HG02571 (cell line): ENCODE data around the gene RARRES2.

ENCODE experiments used
- ATAC-seq: cut with Tn5 transposase; IDR thresholded peaks from one replicate; pipeline ENCODE4 v1.9.1; 2021; ENCODE audit warnings: mild to moderate bottlenecking, moderate library complexity; ENCODE audit not compliant: unreplicated experiment

The RARRES2 gene

DNA sequence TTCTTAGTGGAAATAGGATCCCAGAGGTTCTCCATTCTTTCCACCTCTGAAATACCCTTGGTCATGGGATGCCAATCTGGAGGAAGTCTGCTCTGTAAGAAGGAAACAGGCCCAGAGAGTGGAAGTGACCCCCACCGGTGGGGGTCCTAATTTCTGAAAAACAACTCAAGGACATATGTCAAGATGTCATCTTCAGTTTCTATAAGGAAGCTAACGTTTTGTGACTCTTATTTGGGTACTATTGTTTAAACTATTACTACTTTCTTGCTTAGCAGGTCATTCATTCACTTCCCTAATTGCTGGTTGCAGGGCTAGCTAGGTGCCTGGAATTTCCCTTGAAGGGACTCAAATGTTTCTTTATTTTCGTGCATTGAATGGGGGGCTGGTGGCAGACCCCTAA lies 35.8 kb upstream of the RARRES2 start:
- no peak for ATAC-seq

DNA sequence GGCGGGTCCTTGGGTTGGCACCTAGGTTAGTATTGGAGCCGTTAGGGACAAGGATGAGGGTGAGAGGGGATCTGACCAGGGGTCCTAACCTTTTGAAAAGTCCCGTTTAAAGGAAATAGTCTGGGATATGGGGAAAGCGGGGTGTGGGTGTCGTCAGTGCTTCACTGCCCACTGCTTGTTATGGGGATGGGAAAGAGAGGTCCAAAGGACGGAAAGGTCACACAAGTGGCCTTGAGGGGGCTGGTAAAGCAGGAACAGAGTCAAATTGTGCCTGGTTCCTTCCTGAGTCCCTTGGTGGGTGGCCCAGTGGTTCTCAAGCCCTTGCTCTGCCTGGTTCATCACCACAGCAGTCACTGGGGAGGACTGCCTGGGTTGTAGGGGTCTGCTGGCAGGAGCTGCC lies 35.1 kb upstream of the RARRES2 start:
- no peak for ATAC-seq

DNA sequence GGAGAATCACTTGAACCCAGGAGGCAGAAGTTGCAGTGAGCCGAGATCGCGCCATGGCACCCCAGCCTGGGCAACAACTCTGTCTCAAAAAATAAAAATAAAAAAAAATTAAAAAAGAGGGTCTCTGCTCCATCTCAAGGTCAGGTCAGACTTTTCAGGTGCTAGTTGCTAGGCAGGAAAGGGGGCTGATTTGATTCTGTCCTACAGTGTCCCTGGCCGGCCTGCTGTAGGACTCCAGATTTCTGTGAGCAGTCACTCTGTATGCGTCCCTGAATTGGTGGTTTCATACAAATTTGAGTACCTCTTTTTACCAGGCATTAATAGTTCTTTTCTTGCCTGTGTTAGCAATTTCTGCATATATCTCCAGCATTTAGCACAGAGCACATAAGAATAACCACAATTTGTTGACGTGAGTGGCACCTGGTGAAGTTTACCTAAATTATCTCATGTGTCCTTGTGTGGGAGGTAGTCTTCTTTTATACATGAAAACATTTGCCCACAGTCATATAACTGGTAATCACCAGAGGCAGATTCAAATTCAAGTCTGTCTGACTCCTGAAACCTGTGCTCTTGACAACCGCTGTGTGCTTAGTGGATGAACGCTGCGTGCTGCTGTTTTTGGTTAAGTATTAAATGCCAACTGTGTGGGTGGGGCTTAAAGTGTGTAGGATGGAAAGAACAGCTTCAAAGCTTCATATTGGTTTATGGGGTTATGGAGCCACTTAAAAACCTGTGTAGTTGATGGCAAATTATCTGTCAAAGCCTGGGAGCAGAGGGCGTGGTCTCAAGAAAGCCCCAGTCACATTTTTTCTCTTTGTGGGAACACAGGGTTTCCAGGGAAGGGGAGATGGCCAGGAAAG lies 34.5 kb upstream of the RARRES2 start:
- peak; percentile 19 for ATAC-seq

DNA sequence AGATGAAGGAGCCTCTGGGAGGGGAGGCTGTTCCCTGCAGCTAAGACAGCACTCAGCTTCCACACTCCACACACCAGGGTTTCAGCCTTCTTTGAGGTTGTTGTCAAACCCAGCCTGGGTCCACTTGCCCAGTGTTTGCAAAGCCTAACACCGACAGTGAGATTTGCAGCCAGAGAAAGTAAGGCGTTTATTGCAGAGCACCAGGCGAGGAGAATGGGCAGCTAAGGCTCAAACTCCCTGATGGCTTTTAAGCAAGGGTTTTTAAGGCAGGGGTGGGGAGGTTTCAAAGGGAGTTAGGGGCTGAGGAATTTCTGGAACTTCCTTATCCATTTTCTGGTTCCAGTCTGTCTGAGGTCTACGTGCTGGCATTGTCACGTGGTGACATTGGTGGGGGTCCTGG lies 33.0 kb upstream of the RARRES2 start:
- ATAC-seq: no peak

DNA sequence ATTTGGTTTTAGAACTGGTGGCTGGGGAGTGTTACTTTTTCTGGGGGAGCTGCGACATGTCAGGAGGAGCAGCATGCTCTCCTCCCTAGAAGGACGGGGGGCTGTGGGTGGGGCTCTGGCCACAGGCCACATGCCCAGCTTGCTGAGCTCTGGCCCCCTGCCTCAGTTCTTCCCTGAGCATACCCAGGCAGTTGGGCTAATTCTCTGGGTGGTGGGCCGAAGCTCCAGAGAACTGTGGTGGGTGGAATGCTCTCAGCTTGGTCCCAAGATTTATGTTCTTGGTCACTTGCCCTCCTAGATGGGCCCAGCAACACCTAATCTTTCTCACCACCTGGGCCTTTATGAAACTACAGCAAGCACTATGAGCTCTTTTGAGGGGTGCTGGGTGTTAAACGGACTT lies 32.6 kb upstream of the RARRES2 start:
- ATAC-seq: no peak

DNA sequence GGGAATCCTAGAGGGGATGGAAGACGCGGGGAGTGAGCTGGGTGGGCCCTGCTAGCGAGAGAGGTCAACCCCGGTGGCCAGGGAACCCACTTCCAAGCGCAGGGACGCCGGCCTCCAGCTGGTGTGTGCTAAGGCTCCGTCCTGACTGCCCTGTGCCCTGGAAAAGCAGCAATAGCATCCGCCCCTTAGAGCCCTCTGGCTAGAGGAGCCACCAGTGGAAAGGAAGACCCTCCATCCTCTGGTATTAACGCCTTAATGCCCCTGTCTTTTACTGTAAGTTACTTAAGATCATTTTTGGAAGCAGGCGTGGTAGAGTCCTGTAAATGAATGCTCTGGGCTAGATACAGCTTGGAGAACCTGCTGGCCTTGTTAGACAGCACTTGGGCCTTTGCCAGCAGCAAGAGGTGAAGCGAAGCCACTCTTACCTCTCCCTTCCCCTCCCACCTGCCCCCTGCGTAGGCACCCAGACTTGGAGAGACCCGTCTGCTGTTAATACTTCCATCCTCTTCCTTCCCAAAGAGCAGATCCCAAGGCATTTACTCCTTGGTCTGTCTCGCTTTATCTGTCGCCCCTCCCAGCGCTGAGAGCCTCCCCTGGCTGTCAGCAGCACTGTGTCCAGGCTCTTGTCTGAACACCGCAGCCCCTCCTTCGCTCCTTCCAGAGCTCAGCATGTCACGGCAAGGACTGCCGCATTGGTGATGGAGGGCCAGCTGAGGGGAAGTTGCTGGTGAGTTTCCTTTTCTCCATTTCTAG lies 31.8 kb upstream of the RARRES2 start:
- no peak for ATAC-seq

DNA sequence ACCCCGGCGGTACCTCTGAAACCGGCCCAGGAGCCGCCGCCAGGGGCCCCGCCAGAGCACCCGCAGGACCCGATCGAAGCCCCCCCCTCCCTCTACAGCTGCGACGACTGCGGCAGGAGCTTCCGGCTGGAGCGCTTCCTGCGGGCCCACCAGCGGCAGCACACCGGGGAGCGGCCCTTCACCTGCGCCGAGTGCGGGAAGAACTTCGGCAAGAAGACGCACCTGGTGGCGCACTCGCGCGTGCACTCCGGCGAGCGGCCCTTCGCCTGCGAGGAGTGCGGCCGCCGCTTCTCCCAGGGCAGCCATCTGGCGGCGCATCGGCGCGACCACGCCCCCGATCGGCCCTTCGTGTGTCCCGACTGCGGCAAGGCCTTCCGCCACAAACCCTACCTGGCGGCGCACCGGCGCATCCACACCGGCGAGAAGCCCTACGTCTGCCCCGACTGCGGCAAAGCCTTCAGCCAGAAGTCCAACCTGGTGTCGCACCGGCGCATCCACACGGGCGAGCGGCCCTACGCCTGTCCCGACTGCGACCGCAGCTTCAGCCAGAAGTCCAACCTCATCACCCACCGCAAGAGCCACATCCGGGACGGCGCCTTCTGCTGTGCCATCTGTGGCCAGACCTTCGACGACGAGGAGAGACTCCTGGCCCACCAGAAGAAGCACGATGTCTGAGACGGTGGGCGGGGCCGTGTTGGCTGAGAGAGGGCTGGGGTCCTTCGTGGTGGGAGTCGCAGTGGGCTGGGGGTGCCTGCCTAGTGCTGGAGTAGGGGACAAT lies 31.0 kb upstream of the RARRES2 start:
- ATAC-seq: no peak

DNA sequence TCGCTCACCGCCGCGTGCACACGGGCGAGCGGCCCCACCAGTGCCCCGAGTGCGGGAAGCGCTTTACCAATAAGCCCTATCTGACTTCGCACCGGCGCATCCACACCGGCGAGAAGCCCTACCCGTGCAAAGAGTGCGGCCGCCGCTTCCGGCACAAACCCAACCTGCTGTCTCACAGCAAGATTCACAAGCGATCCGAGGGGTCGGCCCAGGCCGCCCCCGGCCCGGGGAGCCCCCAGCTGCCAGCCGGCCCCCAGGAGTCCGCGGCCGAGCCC lies 30.5 kb upstream of the RARRES2 start:
- no peak for ATAC-seq

DNA sequence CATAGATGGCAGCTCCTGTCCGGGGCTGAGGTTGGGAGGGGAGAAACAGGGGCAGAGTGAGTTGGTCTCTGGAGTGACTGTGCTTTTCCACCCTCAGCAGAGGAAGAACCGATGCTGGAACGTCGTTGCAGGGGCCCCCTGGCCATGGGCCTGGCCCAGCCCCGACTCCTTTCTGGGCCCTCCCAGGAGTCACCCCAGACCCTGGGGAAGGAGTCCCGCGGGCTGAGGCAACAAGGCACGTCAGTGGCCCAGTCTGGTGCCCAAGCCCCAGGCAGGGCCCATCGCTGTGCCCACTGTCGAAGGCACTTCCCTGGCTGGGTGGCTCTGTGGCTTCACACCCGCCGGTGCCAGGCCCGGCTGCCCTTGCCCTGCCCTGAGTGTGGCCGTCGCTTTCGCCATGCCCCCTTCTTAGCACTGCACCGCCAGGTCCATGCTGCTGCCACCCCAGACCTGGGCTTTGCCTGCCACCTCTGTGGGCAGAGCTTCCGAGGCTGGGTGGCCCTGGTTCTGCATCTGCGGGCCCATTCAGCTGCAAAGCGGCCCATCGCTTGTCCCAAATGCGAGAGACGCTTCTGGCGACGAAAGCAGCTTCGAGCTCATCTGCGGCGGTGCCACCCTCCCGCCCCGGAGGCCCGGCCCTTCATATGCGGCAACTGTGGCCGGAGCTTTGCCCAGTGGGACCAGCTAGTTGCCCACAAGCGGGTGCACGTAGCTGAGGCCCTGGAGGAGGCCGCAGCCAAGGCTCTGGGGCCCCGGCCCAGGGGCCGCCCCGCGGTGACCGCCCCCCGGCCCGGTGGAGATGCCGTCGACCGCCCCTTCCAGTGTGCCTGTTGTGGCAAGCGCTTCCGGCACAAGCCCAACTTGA lies 29.9 kb upstream of the RARRES2 start:
- ATAC-seq: no peak

DNA sequence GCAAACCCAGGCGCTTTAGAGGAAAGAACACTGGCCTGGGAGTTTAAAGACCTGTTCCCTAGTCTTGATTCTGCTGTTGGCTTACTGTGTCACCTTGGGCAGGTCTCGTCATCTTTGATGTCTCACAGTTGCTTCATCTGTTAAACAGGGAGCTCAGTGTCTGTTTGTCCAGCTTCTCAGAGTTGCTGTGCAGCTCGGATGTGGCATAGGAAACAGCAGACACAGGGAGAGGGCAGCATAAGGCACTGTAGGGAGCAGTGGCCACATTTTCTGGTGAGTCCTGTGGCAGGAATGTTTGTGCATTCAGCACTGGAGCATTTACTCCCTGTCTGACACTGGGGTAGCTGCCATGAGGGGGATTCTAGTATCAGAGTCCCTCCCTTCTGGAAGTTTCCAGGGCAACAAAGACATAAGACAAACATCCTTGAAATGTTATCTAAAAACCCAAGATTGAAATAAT lies 29.2 kb upstream of the RARRES2 start:
- no peak for ATAC-seq

DNA sequence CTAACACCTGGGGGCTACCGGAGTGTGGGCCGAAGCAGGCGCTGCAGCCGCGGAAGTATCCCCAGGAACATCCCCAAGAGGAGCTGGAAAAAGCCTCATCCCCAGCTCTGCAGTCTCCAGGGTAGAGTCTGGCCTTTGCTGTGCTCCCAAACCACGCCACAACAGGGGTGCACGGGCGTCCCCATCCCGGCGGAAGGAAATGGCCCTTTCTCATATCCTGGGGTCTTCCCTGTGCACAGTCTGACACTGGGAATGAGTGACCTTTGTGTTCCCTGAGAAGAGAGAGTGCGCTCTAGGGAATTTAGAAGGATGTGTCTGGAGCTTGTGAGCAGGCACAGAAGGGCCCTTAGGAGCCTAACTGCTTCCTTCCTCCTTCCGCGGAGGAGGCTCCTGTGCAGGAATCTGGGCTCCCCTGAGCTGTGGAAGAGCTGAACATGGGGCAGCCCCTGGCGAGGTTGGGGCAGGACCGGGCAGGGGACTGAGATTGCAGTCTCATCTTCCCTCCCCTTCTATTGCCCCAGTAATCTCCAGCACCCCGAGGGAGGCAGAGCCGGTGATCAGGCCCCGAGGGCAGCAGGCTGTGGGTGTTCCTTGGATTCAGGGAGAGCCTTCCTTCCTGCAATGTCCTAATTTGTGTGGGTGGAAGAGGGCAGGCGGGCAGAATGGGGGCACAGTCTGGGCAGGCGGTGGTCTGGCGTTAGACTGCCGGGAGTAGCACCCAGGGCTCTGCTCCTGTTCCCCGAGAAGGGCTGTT lies 28.5 kb upstream of the RARRES2 start:
- no peak for ATAC-seq

DNA sequence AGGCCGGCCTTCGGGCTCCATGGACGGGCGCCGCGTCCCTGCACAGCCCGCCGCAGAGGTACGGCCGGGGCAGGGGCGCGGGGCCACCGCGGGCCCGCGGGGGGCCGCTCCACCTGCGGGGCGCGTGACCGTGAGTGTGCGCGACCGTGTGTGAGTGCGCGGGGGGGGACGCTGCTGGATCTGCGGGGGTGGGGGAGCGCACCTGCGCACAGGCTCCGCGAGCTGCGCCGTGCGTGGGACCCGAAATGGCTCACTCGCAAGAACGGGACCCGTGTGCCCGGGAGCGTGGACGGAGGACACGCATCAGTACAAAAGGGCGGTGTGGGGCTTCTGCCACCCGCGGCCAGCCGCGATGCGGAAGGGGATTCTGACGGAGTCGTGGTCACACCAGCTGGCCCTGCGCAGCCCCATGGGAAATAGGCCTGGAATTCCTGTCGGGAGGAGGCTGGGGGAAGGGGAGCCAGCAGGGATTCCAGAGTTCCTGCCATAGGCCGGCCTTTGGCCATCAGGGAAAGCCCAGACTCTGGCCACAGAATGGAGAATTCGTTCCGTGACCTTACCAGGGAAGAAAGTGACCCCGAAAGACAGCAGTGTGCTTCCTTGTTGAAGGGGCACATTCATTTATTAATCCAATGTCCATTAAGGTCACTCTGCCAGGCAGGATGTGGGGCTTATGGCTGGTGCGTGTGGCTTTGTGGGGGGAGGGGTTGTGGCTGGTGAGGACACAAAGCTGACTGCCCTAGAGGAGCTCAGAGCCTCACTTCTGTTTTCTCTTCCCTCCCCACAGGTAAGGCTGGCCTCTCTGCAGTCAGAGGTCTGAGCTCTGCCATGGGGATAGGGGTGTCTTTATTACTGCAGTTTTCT lies 27.7 kb upstream of the RARRES2 start:
- ATAC-seq: peak; percentile 22

DNA sequence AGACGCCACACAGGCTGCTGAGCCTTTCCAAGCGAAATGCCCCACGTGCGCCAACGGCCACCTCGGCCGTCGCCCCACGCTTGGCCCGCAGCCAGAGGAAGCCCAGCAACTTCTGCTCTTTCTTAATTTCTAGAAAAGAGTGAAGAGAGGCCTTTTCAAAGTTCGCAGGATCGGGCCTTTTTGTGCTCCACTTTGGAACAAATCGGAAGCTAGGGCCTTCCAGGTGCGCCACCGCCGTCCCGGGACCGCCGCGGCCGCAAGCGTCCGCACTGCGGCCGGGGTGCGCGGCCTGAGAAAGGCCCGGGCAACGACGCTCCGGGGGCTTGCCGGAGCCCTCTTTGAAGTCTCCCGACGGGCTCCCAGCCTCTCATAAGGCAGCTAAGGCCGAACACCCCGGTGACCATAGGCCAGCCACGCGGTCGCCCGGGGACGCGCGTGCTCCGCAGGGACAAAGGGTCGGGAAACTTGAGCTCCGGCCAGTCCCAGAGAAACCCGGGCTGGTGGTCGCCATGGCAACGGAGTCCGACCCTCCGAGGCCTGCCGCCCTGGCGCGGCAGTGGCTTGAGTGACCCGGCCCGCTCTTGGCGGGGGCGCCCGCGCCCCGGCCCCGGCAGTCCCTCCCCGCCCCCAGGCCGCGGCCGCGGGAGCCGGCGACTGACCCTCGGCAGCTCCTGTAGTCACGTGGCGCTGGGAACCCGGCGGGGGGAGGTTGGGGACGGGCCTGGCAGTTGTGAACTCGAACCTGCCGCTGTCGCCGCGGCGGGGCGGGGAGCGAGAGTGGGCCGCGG lies 26.9 kb upstream of the RARRES2 start, which contains the start of gene REPIN1:
Gene REPIN1 (plus strand): TSS at position 727 of the 788 bp plus-strand sequence. CDS start 890 bp downstream, outside the sequence.
- peak; percentile 53 for ATAC-seq

DNA sequence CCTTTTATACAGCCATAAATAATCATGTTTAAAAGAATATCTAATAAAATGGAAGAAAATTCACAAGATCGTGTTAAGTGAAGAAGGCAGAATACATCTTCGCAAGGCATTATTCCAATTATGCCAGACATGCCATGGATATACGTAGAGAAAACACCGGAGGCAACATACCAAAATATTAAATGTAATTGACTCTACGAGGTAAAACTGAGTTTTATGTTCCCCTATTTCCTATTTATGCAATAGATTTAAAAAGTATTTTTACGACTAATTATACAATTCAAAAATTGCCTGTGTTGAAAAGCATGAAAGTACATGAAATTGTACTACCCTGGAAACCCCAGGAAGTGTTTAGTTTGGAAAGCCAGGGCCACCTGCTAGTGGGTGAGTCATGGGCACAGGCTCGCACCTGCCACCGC lies 26.3 kb upstream of the RARRES2 start:
- ATAC-seq: no peak

DNA sequence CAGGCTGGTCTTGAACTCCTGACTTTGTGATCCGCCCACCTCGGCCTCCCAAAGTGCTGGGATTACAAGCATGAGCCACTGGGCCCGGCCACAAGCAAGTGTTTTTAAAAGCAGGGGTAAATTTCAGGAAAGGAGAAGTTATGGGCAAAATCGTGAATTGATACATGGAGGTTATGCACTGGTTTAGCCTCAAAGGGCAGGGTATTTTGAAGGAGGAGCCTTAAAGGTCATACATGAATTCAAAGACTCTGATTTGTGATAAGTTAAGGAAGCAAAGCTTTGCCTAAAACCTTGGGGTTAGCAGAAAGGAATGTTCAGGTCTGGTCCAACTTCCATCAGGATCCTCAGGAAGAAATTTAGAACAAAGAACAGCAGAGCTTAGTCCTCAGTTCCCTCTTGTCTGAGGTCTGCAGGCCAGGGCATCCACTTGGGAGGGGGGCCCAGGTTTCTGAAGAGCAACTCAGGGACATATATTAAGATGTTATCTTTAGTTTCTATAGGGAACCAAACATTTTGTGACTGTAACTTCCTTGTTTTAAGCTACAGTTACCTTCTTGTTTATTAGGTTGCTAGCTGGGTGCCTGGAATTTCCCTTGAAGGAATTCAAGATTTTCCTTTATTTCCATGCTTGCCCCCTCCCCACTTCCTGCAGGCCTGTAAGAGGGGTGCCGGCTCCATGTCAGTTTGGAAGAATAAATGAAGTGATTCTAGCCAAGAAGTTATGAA lies 24.4 kb upstream of the RARRES2 start:
- ATAC-seq: no peak

DNA sequence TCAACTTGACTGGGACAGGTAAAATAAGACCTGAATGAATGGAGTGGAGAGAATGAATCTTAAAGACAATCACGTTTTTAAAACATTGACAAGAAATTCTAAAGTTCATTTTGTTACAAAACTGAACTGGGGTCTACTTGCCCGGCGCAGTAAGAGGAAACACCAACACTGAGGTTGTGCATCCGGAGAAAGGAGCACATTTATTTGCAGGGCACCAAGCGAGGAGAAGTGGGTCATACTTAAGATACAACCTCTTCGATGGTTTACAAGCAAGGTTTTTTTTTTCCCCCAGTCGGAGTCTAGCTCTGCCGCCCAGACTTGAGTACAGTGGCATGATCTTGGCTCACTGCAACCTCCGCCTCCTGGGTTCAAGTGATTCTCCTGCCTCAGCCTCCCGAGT lies 23.8 kb upstream of the RARRES2 start:
- ATAC-seq: no peak

DNA sequence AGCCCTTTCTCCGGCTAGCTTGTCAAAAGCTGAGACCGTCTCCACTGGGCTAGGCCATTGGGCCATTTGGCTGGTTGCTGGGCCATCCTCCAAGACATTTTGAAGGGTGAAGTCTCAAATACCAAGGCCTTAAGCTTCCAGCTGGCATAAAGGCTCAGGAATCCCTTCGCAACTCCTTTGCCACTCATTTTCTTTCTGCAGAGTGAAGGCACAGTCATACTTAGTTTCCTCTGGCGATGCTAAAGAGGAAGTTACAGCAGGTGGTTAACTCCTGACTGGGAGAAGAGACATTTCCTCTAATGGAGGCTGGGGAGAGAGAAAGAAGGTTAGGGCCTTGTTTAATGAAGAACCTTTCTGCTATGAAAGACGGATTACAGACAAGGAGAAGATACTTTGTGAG lies 22.4 kb upstream of the RARRES2 start:
- ATAC-seq: no peak
